C4-2B (cell line): ENCODE measurements around the gene SLC7A8.

ENCODE experiments used
- CTCF ChIP-seq: fragments of 450-650 bp; conservative IDR thresholded peaks from 2 replicates; pipeline ENCODE4 v1.5.1; 2017; ENCODE audit warnings: mild to moderate bottlenecking
- ZFX ChIP-seq: fragments of 450-650 bp; IDR thresholded peaks from 2 replicates; pipeline ENCODE4 v1.6.1; 2017

GRCh38 chr14:23110579-23111365 lies 72.7 kb downstream of the SLC7A8 start:
- TF ChIP-seq CTCF = no peak
- no peak for TF ChIP-seq ZFX
